Measurements from ENCODE around the gene IMPA2. TPM values are rescaled to one million over a fixed set of nuclear protein-coding genes. Genes with fewer than 3 reads are reported as not detected.
A peak's percentile ranks its signal among the peaks of the same experiment; 100 is the strongest.

IMPA2 gene
- total RNA-seq, 1 experiment from 2014 or later, result 22.4 TPM

DNA sequence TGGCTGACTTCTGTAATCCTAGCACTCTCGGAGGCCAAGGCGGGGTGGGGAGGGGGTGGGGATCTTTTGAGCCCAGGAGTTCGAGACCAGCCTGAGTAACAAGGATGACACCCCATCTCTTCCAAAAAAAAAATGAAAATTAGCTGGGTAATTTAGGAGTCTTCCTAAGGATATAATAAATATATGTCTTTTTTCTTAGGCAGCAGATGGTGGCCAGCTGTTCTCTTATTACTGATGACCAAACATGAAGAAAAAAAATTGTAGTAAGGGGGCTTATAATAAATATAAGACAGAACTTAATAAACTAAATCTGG, 4.2 kb upstream of the IMPA2 start:
- H3K4me1 ChIP-seq (ENCODE audit: insufficient read depth, low read length, poor library complexity, severe bottlenecking), result peaks cover 1% of the 10 kb centered on the region
- H3K27ac ChIP-seq (ENCODE audit: low read depth, low read length, poor library complexity, severe bottlenecking), result no peak overlapping the region
- CTCF ChIA-PET, result no interaction called here
- DNase-seq (ENCODE audit: low spot score), result no peak
- no peaks in the 10 kb centered on the region for H3K36me3 ChIP-seq (ENCODE audit: insufficient read depth, low read length, poor library complexity, severe bottlenecking)
- no peak overlapping the region for H3K4me3 ChIP-seq (ENCODE audit: low read depth, low read length, poor library complexity, severe bottlenecking)
- no peaks in the 10 kb centered on the region for H3K9me3 ChIP-seq (ENCODE audit: low read depth, low read length, poor library complexity, severe bottlenecking)
- no TSS peak for BruUV-seq (replicated peaks)
- H3K27me3 ChIP-seq (replicated peaks; ENCODE audit: insufficient read depth, low read depth, low read length, poor library complexity), result no peaks in the 10 kb centered on the region
- TF ChIP-seq, protein P1, sequence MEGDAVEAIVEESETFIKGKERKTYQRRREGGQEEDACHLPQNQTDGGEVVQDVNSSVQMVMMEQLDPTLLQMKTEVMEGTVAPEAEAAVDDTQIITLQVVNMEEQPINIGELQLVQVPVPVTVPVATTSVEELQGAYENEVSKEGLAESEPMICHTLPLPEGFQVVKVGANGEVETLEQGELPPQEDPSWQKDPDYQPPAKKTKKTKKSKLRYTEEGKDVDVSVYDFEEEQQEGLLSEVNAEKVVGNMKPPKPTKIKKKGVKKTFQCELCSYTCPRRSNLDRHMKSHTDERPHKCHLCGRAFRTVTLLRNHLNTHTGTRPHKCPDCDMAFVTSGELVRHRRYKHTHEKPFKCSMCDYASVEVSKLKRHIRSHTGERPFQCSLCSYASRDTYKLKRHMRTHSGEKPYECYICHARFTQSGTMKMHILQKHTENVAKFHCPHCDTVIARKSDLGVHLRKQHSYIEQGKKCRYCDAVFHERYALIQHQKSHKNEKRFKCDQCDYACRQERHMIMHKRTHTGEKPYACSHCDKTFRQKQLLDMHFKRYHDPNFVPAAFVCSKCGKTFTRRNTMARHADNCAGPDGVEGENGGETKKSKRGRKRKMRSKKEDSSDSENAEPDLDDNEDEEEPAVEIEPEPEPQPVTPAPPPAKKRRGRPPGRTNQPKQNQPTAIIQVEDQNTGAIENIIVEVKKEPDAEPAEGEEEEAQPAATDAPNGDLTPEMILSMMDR (conservative IDR thresholded peaks at IDR 0.05; ENCODE audit: low read depth, low read length), result no peak
- POLR2A ChIA-PET (ENCODE audit: low non-redundant PET), result no interaction called here
- intact Hi-C loops (cut with micrococcal nuclease; ENCODE audit: unreplicated experiment), result no loop called here

- Histone ChIP-seq H3K27me3 (replicated peaks; ENCODE audit: insufficient read depth, low read depth, low read length, poor library complexity) (no peaks in the 10 kb centered on the region), H3K27ac (ENCODE audit: low read depth, low read length, poor library complexity, severe bottlenecking) (no peak overlapping the region), H3K4me1 (ENCODE audit: insufficient read depth, low read length, poor library complexity, severe bottlenecking) (peaks cover 11% of the 10 kb centered on the region), H3K4me3 (ENCODE audit: low read depth, low read length, poor library complexity, severe bottlenecking) (no peak overlapping the region), H3K9me3 (ENCODE audit: low read depth, low read length, poor library complexity, severe bottlenecking) (no peaks in the 10 kb centered on the region), H3K36me3 (ENCODE audit: insufficient read depth, low read length, poor library complexity, severe bottlenecking) (no peaks in the 10 kb centered on the region)
- CTCF ChIA-PET, result no interaction called here
- no peak for DNase-seq (ENCODE audit: low spot score)
- POLR2A ChIA-PET (ENCODE audit: low non-redundant PET), result no interaction called here
- BruUV-seq (replicated peaks), result no TSS peak
- TF ChIP-seq EZH2 (IDR thresholded peaks at IDR 0.05; ENCODE audit: borderline replicate concordance, low read depth, low read length, poor library complexity, severe bottlenecking), result no peak
- TF ChIP-seq, protein P1 (conservative IDR thresholded peaks at IDR 0.05; ENCODE audit: low read depth, low read length), result no peak
- intact Hi-C loops (cut with micrococcal nuclease; ENCODE audit: unreplicated experiment), result no loop called here
Measured at GRCh38 chr18:11978956-11979355, 2.4 kb upstream of the IMPA2 start.

DNA sequence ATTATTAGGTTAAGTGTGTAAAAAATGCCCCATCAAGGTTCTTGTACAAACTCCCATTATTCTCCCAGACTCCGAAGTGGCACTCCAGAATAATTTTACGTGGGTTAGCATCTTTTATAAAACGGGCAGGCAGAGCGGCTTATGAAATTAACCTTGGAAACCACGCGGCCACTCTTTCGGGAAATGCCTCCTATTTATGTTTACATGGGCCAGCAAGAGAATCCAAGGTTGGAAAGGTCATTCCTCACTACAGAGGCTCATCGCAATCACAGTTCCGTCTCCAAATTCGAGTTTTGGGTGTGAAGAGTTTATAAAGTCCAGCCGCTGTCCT, 1.2 kb upstream of the IMPA2 start:
- Histone ChIP-seq H3K27ac (ENCODE audit: low read depth, low read length, poor library complexity, severe bottlenecking) (peak overlapping the region; percentile 73), H3K4me1 (ENCODE audit: insufficient read depth, low read length, poor library complexity, severe bottlenecking) (peaks cover 11% of the 10 kb centered on the region), H3K27me3 (replicated peaks; ENCODE audit: insufficient read depth, low read depth, low read length, poor library complexity) (no peaks in the 10 kb centered on the region), H3K36me3 (ENCODE audit: insufficient read depth, low read length, poor library complexity, severe bottlenecking) (no peaks in the 10 kb centered on the region), H3K4me3 (ENCODE audit: low read depth, low read length, poor library complexity, severe bottlenecking) (peak overlapping the region; percentile 90), H3K9me3 (ENCODE audit: low read depth, low read length, poor library complexity, severe bottlenecking) (no peaks in the 10 kb centered on the region)
- no TSS peak for BruUV-seq (replicated peaks)
- TF ChIP-seq, protein P1 (conservative IDR thresholded peaks at IDR 0.05; ENCODE audit: low read depth, low read length), result no peak
- TF ChIP-seq EZH2 (IDR thresholded peaks at IDR 0.05; ENCODE audit: borderline replicate concordance, low read depth, low read length, poor library complexity, severe bottlenecking), result no peak
- DNase-seq (ENCODE audit: low spot score), result no peak
- intact Hi-C loops (cut with micrococcal nuclease; ENCODE audit: unreplicated experiment), result loop anchor here (5.0 to 10.0 kb wide), 2 partner anchors 38 to 125 kb away; partner anchors contain the start of gene CHMP1B
- ChIA-PET CTCF (interaction anchor here (0.6 kb wide), 1 partner anchor 11 kb away, joined by 11 read pairs; no protein-coding TSS in a partner anchor), POLR2A (ENCODE audit: low non-redundant PET) (interaction anchor here (0.7 kb wide), 1 partner anchor 448 kb away, joined by 10 read pairs; no protein-coding TSS in a partner anchor)

All from A673 (cell line).